ENCODE results near the gene NPC1.

The NPC1 gene

DNA sequence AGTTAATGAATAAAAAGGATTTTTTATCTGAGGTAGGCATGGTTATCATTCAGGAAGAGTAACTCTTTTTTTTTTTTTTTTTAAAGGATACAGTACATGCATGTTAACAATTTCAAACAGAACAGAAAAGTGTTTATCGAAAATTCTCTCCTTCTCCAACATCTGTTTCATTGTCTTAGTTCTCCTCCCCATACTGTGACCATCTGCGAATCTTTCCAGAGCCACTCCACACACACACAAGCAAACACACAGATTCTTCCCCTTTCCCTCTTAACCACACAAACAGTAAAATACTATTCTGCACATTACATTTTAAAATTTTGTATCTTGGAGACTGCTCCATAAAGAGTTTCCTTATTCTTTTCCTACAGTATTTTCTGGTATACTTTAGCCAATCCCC, 38.0 kb downstream of the NPC1 start:
- no peak for DNase-seq (ENCODE audit: low read depth in 2 of 2)

DNA sequence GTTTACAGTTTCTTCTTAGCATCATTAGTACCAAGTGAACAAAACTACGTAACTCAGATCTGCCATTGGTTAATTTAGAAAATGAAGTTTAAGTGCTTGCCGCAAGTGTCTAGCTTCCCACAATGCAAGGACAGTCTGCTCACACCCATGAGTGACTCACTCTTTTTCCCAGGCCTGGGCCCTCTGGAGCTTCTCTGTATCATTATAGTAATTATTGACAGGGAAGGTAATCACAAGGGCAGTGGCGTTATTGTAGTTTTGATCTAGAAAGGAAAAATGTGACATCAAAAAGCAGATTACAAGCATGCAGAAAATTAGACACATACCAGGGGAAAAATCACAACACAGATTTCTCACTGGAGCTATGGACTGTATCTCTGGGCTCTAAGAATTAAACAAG, 38.5 kb downstream of the NPC1 start:
- DNase-seq (ENCODE audit: low read depth in 2 of 2) = no peak

DNA sequence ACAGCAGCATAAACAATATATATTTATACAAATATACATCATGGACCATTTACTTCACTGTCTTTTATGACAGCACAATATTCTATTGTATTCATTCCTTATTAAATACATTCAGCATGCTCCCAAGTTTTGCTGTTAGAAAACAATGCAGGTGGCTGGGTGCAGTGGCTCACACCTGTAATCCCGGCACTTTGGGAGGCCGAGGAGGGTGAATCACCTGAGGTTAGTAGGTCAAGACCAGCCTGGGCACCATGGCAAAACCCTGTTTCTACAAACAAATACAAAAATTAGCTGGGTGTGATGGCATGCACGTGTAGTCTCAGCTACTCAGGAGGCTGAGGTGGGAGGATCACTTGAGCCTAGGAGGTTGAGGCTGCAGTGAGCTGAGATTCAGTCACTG, 39.0 kb downstream of the NPC1 start:
- no peak for DNase-seq (ENCODE audit: low read depth in 2 of 2)

DNA sequence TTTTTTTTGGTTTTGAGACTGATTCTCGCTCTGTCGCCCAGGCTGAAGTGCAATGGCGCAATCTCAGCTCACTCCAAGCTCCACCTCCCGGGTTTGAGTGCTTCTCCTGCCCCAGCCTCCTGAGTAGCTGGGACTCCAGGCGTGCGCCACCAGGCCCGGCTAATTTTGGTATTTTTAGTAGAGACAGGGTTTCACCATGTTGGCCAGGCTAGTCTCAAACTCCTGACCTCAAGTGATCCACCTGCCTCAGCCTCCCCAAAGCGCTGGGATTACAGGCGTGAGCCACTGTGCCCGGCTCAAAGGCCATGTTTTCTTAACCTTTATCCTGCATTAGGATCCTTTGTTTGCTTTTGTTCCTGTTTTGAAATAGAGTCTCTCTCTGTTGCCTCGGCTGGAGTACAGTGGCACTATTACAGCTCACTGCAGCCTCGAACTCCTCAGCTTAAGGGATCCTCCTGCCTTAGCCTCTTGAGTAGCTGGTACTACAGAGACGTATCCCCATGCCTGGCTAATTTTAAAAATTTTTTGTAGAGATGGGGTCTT, 41.0 kb downstream of the NPC1 start:
- DNase-seq (ENCODE audit: low read depth in 2 of 2) = no peak

DNA sequence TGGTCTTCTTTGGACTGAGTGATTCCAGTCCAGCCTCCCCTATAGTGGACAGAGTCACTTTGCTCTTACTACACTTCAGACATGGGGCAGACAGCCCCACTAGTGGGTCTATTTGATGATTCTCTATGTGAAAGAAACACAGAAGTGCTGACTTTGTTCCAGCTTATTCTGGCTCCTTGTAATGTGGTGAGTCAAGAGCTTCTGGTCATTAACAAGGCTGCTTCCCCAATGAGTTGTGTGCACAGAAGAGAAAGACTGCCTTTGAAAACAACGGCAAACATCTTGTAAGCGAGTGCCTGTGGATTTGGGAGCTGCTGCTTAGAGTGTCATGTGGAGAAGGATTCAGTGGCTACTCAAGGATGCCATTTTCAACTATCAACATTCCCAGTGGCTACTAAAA, 43.8 kb downstream of the NPC1 start:
- no peak for DNase-seq (ENCODE audit: low read depth in 2 of 2)

DNA sequence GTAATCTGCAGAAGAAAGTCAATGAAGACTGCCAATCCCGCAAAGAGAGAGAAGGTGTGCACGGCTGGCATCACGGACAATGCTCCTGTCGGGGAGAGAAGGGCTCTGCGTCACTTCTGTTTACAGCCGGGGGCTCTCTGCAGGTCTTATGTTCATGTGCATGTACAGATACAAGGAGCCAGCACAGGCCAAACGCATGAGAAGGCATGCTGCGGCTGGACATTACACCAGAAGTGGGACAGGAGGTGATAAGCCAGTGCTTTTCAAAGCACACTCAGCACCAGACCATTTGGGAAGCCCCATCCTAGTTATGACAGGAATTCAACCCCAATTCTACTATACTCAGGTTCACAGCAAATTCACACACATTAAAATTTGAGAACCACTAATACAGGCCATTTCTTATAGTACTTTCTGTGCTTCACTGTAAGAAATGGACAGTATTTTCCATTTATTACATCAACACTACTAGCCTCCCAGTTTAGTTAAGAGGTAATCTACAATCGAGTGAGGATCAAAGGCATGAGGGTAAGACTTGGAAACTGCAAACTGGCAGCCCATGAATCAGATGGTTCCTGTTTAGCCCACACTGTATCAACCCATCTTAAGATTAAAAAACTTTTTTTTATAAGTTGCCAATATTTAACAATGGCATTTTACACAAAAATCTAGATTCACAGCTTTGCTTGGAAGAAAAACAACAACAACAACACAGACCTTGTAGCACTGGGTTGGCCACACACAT, 44.8 kb downstream of the NPC1 start:
- DNase-seq (ENCODE audit: low read depth in 2 of 2) = no peak

DNA sequence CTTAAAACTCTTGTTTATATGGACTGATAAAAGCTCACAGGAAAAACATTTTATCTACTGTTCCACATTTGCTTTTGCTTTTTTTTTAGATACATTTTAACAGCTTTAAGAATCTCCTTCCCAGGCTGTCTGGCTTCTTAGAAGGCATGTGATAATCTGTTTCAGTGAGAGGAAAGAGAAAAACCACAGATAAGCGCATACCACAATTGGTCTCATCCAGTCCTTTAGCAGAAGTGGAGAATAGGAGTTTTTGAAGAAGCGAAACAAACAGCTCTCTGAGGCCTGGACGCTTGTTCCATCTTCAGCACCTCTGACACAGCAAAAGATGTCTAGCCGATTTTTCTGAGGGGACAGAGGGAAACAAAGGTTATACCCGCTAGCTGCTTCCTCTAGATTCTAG, 45.4 kb downstream of the NPC1 start:
- DNase-seq (ENCODE audit: low read depth in 2 of 2) = no peak

DNA sequence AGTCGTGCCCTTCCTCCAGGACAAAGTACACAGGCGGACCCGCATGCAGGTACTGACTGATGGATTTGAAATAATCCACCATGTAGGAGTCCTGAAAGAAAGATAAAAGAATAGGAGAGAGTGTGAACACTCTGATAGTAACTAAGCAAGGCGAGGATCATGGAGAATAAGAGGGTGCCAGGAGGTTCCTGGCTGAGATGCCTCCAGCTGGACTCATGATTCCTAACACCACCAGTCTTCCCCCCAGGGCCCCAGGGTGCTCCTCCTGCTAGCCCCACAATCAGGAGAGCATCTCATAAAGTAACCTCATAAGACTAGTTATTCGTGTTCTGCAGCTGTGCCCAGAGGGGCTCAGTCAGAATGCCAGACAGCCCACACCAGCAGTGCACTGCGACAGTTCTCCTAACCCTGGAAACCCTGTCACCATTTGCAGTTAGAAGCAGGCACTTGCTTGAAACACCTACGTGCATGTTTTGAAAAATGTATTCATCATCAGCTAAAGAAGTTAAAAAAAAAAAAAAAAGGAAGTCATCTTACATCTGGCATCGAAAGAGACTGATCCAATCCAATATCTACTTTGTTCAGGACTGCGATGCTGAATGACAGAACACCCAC, 46.3 kb downstream of the NPC1 start:
- no peak for DNase-seq (ENCODE audit: low read depth in 2 of 2)

DNA sequence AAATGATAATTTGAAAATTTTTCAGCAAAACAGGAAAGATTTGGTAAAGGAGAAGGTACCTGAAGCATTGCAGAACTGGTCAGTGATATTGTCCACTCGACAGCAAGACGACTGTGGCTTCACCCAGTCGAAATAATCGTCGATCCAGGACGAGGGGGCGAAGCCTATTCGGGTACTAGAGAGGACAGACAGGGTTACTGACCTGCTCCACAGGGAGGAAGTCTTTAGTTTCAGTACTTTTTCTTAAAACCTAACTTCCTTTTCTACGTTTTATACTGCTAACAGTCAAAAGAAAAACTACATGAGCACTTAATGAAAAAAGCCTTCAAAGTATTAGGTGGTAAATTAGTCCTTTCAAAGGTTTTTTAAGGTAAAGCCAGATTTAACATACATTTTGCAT, 47.0 kb downstream of the NPC1 start:
- no peak for DNase-seq (ENCODE audit: low read depth in 2 of 2)

DNA sequence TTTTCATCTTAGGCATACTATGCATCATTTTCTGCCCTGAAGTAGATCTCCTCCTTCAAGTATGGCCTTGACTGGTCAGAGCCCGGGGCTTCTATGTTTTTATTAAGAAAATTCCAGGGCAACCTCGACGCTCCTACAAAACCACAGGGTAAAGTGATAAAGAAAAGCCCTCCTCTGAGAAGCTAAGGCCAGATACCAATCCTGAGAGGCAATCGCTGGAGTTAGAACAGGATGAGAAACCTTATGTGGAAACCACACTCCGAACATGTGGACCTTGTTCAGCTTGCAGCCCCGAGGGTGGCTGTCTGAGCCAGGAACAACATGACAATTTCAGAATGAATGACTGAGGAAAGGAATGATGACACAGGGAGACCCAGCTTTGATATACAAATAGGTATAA, 47.4 kb downstream of the NPC1 start:
- DNase-seq (ENCODE audit: low read depth in 2 of 2) = no peak

DNA sequence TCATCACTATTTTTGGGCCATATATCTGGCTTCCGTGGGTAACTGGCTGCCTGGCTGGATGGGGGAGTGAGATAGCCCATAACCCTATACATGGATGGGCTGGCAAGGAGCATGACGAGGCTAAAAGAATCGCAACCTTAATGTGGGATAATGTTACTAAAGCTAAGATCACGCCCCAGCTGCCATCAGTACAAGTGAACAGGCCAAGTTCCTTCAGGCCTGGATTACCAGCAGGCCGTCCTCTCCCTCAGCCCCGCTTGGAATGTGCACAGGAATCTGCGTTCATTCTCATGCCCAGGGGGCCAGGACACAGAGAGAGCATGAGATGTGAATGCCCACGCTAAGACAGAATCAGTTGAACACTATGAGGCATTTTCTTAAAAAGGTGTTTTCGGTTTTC, 48.3 kb downstream of the NPC1 start:
- DNase-seq (ENCODE audit: low read depth in 2 of 2) = no peak

DNA sequence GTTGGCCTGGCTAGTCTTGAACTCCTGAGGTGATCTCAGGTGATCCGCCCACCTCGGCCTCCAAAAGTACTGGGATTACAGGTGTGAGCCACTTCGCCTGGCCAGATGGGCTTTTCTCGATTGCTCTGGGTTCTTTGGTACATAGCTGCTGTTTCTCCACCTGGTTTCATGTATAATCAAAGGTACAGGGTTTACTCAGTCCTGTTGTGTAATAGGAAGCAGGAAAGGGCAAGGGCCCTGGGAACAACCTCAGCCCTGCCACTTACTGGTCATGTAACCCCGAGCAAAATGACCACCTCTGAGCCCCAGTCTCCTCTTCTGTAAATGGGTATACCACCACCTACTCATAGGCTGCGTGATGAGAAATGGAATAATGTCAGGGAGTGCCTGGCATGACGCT, 49.0 kb downstream of the NPC1 start:
- no peak for DNase-seq (ENCODE audit: low read depth in 2 of 2)

DNA sequence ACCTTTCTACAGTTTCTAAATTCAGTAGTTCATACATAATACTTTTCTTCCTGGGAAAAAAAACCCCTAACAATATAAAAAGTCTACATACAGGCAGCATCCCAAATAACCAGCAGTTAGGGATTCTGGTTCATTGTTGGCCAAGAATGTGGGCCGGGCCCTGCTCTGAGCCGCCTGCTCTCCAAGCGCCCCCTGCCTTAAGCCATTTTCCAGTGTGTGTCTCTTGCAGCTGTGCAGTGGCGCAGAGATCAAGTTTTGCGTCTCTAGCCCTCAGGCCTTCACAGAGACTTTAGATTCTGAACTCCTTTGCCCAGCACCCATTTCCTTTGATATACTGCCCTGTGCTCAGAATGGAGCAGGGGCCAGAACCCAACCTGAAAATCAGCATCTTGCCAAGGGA, 50.1 kb downstream of the NPC1 start:
- no peak for DNase-seq (ENCODE audit: low read depth in 2 of 2)

DNA sequence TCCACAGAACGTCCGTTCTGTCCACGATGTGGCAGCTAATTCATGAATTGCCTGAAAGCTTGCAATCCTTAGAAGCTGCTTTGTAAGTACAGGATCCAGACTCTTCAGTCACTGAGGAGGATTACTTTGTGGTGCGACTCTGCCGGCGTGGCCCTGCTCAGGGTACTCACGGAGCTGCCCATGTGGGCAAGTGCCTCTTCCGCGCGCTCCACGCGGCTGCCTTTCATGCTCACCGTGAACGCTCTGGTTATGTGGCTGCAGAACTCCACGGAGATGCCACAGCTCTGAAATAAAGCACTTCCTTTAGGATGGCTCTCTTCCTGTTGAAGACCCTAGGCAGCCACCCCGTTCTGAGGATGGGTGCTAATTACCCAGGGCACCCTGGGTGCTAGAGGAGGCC, 52.0 kb downstream of the NPC1 start:
- DNase-seq (ENCODE audit: low read depth in 2 of 2) = no peak

DNA sequence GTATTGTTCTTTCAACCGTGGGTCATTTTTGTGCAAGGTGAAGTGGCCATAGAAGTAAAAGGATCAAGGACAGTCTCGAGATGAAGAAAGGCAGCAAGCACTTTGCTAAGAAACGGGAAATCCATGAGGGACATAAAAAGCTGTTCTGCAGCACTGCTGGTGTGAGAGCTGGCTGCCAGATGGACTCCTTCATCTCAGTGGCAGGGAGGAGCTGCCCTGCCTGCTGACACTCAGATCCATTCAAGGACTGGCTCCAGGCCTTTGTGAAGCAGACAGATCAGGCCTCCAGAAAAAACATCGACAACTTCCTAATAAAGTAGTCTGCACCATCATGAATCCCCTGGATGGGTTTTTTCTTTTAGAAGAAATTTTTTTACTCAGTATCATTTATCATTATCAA, 53.5 kb downstream of the NPC1 start:
- DNase-seq (ENCODE audit: low read depth in 2 of 2) = no peak

DNA sequence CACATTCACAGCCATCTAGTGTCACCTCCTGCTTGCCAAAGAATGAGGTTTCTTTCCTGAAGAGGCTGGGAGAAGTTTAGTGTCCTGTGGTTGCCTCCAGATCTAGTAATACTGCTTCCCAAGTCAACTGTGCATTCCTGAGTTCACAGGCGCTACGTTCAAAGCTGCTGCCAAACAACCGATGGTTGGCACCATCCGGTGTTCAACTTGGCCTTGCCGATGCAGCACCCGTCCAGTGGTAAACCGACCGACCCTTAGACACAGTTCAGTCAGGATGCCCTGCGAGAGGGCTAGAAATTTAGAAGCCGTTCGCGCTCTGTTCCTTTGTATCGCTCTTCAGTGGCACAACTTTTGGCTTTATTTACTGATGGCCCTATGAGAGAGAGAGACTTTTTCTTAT, 54.4 kb downstream of the NPC1 start:
- DNase-seq (ENCODE audit: low read depth in 2 of 2) = no peak

DNA sequence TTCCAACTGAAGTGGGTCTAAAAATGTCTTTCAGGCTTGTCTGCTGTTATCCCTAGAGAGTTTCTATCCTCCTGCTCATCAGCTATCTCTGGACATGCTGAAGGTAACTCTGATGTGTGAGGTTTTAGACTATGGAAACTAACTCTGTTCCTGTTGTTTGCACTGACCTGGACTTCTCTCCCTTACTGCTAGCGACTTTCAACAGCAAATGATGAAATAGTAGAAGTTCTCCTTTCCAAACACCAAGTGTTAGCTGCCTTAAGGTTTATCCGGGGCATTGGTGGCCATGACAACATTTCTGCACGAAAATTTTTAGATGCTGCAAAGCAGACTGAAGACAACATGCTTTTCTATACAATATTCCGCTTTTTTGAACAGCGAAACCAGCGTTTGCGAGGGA, 56.1 kb downstream of the NPC1 start:
- DNase-seq (ENCODE audit: low read depth in 2 of 2) = no peak

DNA sequence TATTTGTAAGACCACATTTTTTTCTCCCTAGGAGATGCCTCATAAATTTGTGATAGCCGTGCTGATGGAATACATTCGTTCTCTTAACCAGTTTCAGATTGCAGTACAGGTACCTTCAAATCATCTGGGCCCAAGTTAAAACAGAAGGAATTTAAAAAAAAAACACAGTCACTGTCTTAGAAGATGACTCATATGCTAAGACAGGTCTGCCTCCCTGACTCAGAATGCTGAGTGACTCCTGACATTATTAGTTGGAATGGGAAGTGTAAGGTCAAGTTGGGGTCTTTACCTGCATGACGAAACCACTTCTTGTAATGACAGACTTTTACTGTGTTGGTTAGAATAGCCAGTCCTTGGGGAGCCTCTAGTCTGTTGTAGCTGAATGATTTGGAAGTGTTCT, 56.7 kb downstream of the NPC1 start:
- DNase-seq (ENCODE audit: low read depth in 2 of 2) = no peak

DNA sequence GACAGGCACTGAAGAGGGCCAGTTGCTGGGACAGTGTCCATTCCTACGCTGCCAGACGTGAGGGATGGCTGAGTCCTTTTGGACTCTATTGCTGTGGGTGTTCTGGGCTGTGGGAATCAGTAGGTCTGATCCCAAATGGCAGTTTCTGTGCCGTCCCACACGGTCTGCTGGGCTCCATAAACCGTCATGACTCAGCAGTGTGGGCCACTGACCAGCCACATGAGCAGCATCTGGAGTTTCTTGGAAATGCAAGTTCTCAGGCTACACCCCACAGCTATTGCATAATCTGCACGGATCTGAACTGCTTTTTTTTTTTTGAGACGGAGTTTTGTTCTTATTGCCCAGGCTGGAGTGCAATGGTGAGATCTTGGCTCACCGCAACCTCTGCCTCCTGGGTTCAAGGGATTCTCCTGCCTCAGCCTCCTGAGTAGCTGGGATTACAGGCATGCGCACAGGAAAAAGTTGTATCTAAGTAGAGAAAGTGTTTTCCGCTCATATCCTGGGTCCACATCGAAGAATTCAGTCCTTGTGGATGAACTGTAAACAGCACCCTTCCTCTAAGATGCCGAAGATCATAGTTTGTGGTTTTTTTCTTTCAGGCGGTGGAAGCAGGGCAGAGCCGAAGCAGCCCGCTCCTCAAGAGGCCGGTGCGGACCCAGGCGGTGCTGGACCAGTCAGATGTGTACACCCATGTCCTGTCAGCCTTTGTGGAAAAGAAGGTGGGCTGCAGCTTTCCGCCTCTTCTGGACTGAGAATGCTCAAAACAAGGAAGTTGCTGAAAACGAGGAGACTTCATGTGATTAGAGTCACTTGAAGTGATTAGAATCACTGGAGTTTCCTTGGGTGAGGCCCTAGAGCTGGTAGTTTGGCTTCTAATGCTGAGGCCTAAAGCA, 57.5 kb downstream of the NPC1 start:
- no peak for DNase-seq (ENCODE audit: low read depth in 2 of 2)

DNA sequence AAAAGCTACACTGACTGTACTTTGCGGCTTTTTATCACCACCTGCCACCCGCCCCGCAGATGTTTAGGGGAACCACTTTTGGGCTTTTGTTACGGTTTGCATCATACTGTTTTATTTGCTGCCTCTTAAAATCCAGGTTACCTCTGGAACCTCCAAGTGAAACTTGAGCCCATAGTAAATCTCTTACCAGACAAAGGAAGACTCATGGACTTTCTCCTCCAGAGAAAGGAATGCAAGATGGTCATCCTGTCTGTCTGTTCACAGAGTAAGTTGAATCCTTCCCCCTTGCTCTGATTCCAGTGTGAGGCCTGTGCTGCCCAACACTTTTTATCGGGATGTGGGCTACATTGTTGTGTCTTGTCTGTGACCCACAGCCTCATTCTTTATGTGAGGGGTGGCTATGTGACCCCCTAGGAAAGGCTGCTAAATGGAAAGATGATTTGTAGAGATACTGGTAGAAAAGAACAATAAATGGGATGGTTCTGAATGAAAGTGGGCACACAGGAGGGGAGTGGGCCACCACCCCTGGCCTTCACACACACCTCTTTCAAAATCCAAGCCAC, 59.7 kb downstream of the NPC1 start:
- DNase-seq (ENCODE audit: low read depth in 2 of 2) = no peak

DNA sequence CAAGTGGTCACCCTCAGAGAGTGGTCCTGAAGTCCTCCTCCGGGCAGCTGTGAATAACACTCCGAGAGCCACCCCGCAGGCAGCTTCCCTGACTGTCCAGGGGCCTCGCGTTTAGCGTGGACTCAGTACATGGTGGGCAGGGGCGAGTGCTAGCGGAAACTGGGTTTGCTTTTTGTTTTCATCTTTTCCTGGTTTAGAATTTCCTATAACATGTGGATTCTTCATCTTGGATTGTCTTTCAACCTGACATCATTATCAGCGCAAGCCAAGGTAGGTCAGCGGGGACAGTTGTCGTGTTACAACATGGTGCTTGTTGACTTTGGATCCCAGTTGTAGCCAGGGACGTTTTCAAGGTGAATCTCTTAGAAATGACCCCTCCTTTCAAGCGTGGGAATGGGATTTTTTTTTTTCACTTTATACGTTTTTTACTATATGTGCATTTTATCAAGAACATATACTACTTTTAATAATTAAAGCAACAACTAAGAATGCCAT, 62.0 kb downstream of the NPC1 start:
- no peak for DNase-seq (ENCODE audit: low read depth in 2 of 2)

All from stimulated activated CD8-positive, alpha-beta memory T cell treated with anti-CD3 and anti-CD28 coated beads, Interleukin-2, amount 100 ng/mL, for 1 hour (primary cell).